HG02970 (cell line): Measurements from ENCODE around the gene ZNF26.

ENCODE experiments used
- ATAC-seq: cut with Tn5 transposase; IDR thresholded peaks from one replicate; pipeline ENCODE4 v1.9.1; 2021; ENCODE audit warnings: mild to moderate bottlenecking, moderate library complexity, moderate number of reproducible peaks; ENCODE audit not compliant: unreplicated experiment, low FRiP score

Gene ZNF26

GRCh38 chr12:133058203-133059113 lies 72.3 kb downstream of the ZNF26 start:
- ATAC-seq: no peak

- ATAC-seq: no peak
These were observed 75.8 kb downstream of the ZNF26 start for GRCh38 chr12:133061954-133062353.

- no peak for ATAC-seq
These were observed 77.4 kb downstream of the ZNF26 start for GRCh38 chr12:133063556-133063955.

GRCh38 chr12:133073836-133074235 lies 87.7 kb downstream of the ZNF26 start:
- ATAC-seq: no peak
